ENCODE data around the gene ARHGEF11.

ARHGEF11 gene

DNA sequence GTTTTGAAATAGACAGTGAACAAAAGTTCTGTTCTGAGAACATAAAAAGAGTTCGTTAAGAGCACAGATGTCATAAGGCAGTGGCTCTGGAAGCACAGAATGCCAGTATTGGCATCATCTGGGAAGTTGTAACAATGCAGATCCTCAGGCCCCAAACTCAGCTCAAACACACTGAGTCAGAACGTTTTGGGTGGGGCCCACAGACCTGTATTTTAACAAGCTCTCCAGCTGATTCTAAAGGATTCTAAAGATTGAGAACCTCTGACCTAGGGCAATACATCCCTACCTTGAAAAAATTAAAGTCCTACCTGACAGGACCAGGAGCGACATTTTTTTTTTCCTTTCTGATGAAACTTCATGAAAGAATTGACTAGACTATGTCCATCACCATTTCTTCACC lies 13.2 kb downstream of the ARHGEF11 start:
- Mint-ChIP-seq H3K4me1 (ENCODE audit: low read depth) (no peaks in the 10 kb centered on the region), H3K27me3 (peaks cover 13% of the 10 kb centered on the region), H3K9me3 (no peaks in the 10 kb centered on the region), H3K27ac (no peak overlapping the region), H3K4me3 (no peak overlapping the region), H3K36me3 (ENCODE audit: low read depth) (no peaks in the 10 kb centered on the region)
- no peak for DNase-seq

DNA sequence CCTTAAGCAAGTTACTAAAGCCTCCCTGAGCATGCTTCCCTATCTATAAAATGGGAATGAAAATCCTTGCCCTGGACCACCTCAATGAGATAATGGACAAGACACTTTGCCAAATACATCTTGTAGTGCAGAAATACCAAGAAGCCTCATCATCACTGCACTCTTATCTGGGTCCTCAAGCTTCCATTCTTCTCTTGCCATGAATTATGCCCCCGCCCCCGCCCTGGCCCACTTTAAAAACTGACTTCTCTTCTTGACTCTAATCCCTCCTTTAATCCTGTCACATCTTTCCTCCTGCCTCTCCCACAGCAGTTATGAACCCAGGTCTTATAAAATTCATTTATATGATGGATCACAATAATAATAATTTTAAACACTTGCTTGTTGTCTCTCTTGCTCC lies 14.8 kb downstream of the ARHGEF11 start:
- Mint-ChIP-seq H3K27ac (no peak overlapping the region), H3K36me3 (ENCODE audit: low read depth) (no peaks in the 10 kb centered on the region), H3K4me1 (ENCODE audit: low read depth) (no peaks in the 10 kb centered on the region), H3K27me3 (peaks cover 13% of the 10 kb centered on the region), H3K9me3 (no peaks in the 10 kb centered on the region), H3K4me3 (no peak overlapping the region)
- no peak for DNase-seq

DNA sequence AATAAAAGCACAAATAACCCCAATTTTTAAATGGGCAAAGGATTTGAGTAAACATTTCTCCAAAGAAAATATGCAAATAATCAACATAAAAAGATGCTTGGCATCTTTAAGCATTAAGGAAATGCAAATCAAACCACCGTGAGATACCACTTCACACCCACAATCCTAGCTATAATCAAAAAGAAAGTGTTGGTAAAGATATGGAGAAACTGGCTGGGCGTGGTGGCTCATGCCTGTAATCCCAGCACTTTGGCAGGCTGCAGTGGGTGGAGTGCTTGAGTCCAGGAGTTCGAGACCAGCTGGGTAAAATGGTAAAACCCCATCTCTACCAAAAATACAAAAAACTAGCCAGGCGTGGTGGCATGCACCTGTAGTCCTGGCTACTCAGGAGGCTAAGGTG lies 16.9 kb downstream of the ARHGEF11 start:
- no peak overlapping the region for H3K4me3 Mint-ChIP-seq
- no peaks in the 10 kb centered on the region for H3K4me1 Mint-ChIP-seq (ENCODE audit: low read depth)
- H3K36me3 Mint-ChIP-seq (ENCODE audit: low read depth) = no peaks in the 10 kb centered on the region
- no peaks in the 10 kb centered on the region for H3K9me3 Mint-ChIP-seq
- H3K27me3 Mint-ChIP-seq = peaks cover 19% of the 10 kb centered on the region
- DNase-seq = no peak
- no peak overlapping the region for H3K27ac Mint-ChIP-seq

DNA sequence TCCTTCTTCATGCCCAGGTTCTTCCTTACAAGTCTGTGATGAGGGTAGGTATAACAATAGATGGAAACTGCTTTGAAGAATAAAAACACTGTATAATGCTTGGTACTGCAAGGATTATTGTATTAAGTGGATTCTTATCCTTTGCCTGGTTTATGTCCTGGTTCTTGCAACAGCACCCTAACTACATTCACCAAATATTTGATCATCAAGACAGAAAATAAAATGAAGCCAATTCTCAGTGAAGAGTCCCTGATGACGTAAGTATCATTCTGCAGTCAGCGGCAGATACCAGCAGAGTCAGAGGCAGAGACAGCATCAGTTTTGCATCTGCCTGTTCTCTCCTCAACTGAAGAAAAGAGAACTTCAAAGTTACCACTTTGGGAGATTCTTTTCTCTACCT lies 19.7 kb downstream of the ARHGEF11 start:
- peaks cover 29% of the 10 kb centered on the region for H3K27me3 Mint-ChIP-seq

DNA sequence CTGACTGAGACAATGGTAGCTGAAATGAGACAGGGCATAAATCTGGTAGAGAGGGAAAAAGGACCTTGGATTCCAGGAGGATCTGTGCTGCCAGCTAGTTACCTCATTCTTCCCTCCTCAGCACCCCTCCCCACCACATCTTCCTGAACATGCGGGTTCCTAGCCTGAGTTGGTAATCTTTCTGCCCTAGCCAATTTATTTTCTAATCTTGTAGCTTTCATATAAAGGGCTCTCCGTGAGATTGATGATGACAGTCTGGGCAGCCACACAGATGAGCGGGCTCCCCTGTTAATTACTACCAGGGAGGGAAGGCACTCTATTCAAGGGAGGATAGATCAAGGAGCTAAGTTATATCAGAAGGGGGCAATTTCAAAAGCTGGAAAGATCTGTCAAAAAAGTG lies 20.2 kb downstream of the ARHGEF11 start:
- Mint-ChIP-seq H3K27me3 (peaks cover 32% of the 10 kb centered on the region), H3K27ac (no peak overlapping the region), H3K36me3 (ENCODE audit: low read depth) (no peaks in the 10 kb centered on the region), H3K4me1 (ENCODE audit: low read depth) (no peaks in the 10 kb centered on the region), H3K4me3 (no peak overlapping the region), H3K9me3 (peaks cover 15% of the 10 kb centered on the region)
- no peak for DNase-seq

More for the DNA sequence above, 19.7 kb downstream of the ARHGEF11 start:
- no peaks in the 10 kb centered on the region for H3K4me1 Mint-ChIP-seq (ENCODE audit: low read depth)
- no peak for DNase-seq
- no peak overlapping the region for H3K4me3 Mint-ChIP-seq
- H3K9me3 Mint-ChIP-seq = peaks cover 12% of the 10 kb centered on the region
- no peaks in the 10 kb centered on the region for H3K36me3 Mint-ChIP-seq (ENCODE audit: low read depth)
- no peak overlapping the region for H3K27ac Mint-ChIP-seq

DNA sequence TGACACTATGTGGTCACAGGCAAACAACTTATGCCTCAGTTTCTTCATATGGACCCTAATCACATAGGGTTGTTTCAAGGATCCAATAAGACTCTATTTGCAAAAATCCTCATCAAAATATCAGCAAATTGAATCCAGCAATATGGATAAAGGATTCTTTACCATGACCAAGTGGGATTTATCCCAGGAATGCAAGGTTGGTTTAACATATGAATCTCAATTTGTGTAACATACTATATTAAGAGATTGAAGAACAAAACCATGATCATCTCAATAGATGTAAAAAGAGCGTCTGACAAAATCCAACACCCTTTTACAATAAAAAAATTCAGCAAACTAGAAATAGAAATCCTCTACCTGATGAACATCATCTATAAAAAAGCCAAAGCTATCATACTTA lies 23.9 kb downstream of the ARHGEF11 start:
- Mint-ChIP-seq H3K27ac (no peak overlapping the region), H3K27me3 (peaks cover 50% of the 10 kb centered on the region), H3K36me3 (ENCODE audit: low read depth) (no peaks in the 10 kb centered on the region), H3K4me1 (ENCODE audit: low read depth) (no peaks in the 10 kb centered on the region), H3K4me3 (no peak overlapping the region), H3K9me3 (peaks cover 28% of the 10 kb centered on the region)
- no peak for DNase-seq

DNA sequence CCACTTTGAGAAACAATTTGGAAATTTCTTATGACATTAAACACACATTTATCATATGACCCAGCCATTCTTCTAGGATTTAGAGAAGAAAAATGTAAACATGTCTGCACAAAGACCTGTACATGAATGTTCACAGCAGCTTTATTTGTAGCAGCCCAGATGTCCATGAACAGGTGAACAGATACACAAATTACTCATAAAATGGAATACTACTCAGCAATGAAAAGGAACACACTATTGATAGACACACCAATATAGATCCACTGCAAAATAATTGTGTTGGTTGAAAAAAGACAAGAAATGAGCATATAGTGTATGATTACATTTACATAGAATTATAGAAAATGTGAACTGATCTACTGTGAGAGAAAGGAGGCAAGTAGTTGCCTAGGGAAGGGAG lies 26.1 kb downstream of the ARHGEF11 start:
- no peak for DNase-seq
- H3K36me3 Mint-ChIP-seq (ENCODE audit: low read depth) = no peaks in the 10 kb centered on the region
- H3K4me3 Mint-ChIP-seq = no peak overlapping the region
- peaks cover 50% of the 10 kb centered on the region for H3K27me3 Mint-ChIP-seq
- H3K9me3 Mint-ChIP-seq = peaks cover 28% of the 10 kb centered on the region
- H3K27ac Mint-ChIP-seq = no peak overlapping the region
- H3K4me1 Mint-ChIP-seq (ENCODE audit: low read depth) = no peaks in the 10 kb centered on the region

DNA sequence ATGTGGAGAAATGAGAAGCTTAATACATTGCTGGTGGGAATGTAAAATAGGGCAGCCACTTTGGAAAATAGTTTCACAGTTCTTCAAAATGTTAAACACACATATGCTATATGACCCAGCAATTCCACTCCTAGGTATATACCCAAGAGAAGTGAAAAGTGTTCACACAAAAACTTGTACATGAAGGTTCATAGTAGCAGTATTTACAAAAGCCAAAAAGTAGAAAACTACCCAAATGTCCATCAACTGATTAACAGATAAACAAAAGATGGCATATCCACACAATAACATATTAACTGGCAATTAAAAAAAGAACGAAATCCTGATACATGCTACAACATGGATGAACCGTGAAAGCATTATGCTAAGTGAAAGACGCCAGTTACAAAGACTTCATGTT lies 33.7 kb downstream of the ARHGEF11 start:
- Mint-ChIP-seq H3K4me3 (no peak overlapping the region), H3K9me3 (no peaks in the 10 kb centered on the region), H3K27me3 (peaks cover 35% of the 10 kb centered on the region), H3K27ac (no peak overlapping the region), H3K36me3 (ENCODE audit: low read depth) (no peaks in the 10 kb centered on the region), H3K4me1 (ENCODE audit: low read depth) (no peaks in the 10 kb centered on the region)
- no peak for DNase-seq

DNA sequence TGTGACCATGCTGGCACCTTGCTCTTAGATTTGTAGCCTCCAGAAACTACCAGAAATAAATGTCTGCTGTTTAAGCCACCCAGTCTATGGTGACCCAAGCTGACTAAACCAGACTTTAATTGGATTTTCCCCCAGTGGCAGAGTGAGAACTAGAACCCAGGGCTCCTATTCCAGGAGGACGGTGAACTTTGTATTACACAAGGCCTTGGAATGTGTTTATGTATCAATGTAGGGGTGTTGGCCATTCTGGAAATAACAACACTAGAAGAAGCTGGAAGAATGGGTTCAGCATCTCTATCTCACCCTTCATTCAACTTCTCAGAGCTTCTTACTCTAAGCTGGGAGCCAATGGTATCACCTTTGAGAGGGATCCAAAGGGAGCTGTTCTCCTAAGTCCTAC lies 37.0 kb downstream of the ARHGEF11 start:
- H3K27me3 Mint-ChIP-seq = peaks cover 44% of the 10 kb centered on the region
- no peak for DNase-seq

DNA sequence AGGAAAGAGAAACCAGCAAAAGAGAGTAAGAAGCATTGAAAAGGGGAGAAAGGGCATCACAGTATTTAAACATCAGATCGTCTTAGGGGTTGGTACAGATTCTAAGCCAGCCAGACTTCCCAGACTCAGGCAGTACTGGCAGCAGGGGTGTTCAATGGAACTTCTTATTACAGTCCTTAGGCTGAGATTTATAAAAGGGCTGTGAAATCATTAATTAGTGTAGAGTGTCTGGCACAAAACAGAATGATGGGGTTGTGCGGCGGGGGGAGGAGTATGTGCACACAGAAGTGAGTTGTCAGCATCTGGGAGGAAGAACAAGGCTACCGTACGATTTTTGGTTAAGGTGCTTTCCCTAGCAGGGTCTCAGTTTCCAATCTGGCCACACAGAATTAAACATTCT lies 38.2 kb downstream of the ARHGEF11 start:
- Mint-ChIP-seq H3K27me3 (peaks cover 44% of the 10 kb centered on the region), H3K4me1 (ENCODE audit: low read depth) (no peaks in the 10 kb centered on the region), H3K36me3 (ENCODE audit: low read depth) (no peaks in the 10 kb centered on the region), H3K9me3 (no peaks in the 10 kb centered on the region), H3K27ac (no peak overlapping the region), H3K4me3 (no peak overlapping the region)
- no peak for DNase-seq

More for the DNA sequence above, 37.0 kb downstream of the ARHGEF11 start:
- no peak overlapping the region for H3K4me3 Mint-ChIP-seq
- no peaks in the 10 kb centered on the region for H3K4me1 Mint-ChIP-seq (ENCODE audit: low read depth)
- H3K27ac Mint-ChIP-seq = no peak overlapping the region
- H3K36me3 Mint-ChIP-seq (ENCODE audit: low read depth) = no peaks in the 10 kb centered on the region
- no peaks in the 10 kb centered on the region for H3K9me3 Mint-ChIP-seq

DNA sequence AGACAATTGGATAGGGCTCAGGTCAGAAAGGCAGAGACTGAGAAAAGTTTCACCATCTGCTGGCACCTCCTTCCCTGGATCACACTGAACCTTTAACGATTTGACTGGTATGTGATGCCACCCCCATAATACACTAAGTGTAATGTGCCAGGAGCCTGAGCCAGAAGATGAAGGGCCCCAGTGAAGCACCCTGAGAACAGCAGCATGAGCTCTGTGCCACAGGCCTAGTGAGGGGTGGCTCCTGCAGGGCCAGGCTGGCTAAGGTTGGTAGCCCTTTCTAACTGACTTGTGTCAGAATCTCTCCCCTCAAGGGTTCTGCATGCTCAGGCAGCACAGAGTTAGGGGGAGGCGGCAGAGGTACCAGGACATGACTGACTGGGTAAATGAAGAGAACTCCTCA lies 38.9 kb downstream of the ARHGEF11 start:
- Mint-ChIP-seq H3K27me3 (peaks cover 38% of the 10 kb centered on the region), H3K4me3 (no peak overlapping the region), H3K9me3 (no peaks in the 10 kb centered on the region), H3K4me1 (ENCODE audit: low read depth) (no peaks in the 10 kb centered on the region), H3K36me3 (ENCODE audit: low read depth) (no peaks in the 10 kb centered on the region), H3K27ac (no peak overlapping the region)
- no peak for DNase-seq

DNA sequence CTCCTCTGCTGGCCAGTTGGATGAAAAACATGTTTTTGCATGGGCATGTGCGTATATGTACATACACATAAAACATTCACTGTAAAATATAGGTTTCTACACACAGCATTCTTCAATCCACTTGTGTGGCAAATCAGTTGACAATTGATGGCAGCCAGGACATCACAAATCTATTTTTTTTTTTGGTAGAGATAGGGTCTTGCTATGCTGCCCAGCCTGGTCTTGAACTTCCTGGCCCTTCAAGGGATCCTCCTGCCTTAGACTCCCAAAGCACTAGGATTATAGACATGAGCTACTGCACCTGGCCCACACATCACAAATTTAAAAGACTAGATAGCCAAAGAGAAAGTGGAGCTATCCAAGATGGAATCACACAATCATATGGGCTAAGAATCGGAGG lies 39.6 kb downstream of the ARHGEF11 start:
- H3K36me3 Mint-ChIP-seq (ENCODE audit: low read depth) = no peaks in the 10 kb centered on the region
- H3K27ac Mint-ChIP-seq = no peak overlapping the region
- H3K27me3 Mint-ChIP-seq = peaks cover 32% of the 10 kb centered on the region
- DNase-seq = no peak
- no peak overlapping the region for H3K4me3 Mint-ChIP-seq
- no peaks in the 10 kb centered on the region for H3K4me1 Mint-ChIP-seq (ENCODE audit: low read depth)
- no peaks in the 10 kb centered on the region for H3K9me3 Mint-ChIP-seq

DNA sequence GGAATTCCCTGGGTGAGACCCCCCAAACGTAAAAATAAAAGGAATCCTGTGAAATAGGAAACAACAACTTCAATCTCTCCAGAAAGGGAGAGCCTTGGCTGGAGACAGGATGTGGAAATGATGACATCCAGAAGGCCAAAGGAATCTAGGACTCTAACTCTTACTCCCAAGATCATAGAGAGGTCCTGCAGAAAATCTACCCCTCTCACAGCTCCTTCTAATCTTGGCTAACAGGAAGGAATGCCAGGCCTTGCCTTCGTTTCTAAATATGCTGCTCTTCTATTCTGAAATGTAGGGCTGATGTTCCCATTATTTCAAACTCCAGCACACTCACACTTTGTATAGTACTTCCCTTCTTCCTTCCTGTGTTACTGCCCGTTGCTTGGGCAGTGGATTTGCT lies 40.7 kb downstream of the ARHGEF11 start:
- Mint-ChIP-seq H3K4me1 (ENCODE audit: low read depth) (no peaks in the 10 kb centered on the region), H3K4me3 (no peak overlapping the region), H3K27me3 (peaks cover 30% of the 10 kb centered on the region), H3K9me3 (no peaks in the 10 kb centered on the region), H3K27ac (no peak overlapping the region), H3K36me3 (ENCODE audit: low read depth) (no peaks in the 10 kb centered on the region)
- no peak for DNase-seq

DNA sequence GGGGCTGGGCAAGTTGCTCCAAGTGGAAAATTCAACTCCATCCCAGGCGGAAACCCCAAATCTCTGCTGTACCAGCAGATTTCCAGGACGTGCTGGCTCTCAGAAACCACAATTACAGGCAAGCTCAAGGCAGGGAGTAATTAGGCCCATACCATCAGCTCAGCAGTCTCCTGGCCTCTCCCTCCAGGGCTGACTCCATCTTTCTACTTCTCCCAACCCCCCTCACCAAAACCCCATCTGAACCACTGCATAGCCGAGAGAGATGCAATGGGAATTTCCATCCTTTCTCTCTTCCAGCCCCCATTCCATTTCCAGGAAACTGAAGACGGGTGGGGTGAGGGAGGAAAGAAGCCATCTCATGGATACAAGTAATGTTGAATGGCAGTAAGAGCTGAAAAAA lies 41.2 kb downstream of the ARHGEF11 start:
- H3K27me3 Mint-ChIP-seq = peaks cover 27% of the 10 kb centered on the region
- H3K36me3 Mint-ChIP-seq (ENCODE audit: low read depth) = no peaks in the 10 kb centered on the region
- no peak overlapping the region for H3K4me3 Mint-ChIP-seq
- no peak for DNase-seq
- no peaks in the 10 kb centered on the region for H3K4me1 Mint-ChIP-seq (ENCODE audit: low read depth)
- H3K27ac Mint-ChIP-seq = no peak overlapping the region
- H3K9me3 Mint-ChIP-seq = no peaks in the 10 kb centered on the region

DNA sequence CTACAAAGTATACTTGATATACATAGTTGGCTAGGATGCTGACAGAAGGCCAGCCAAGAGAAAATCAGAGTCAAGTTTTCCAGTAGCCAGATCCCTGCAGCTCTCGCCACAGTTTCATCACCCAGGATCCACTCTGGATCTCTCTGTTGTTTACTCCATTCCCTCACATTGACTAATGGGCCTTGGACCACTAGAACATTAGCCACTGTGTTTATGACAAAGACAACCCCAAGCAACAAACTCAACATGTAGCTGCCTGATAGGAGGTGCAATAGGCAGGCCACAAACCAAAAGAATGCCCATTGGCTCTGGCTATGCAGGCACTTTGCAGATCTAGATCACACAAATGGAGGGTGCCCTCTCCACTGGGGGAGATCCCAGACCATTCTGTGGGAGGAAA lies 44.2 kb downstream of the ARHGEF11 start:
- no peak overlapping the region for H3K27ac Mint-ChIP-seq
- H3K27me3 Mint-ChIP-seq = peaks cover 12% of the 10 kb centered on the region
- H3K36me3 Mint-ChIP-seq (ENCODE audit: low read depth) = no peaks in the 10 kb centered on the region
- DNase-seq = no peak
- H3K9me3 Mint-ChIP-seq = no peaks in the 10 kb centered on the region
- no peaks in the 10 kb centered on the region for H3K4me1 Mint-ChIP-seq (ENCODE audit: low read depth)
- no peak overlapping the region for H3K4me3 Mint-ChIP-seq

DNA sequence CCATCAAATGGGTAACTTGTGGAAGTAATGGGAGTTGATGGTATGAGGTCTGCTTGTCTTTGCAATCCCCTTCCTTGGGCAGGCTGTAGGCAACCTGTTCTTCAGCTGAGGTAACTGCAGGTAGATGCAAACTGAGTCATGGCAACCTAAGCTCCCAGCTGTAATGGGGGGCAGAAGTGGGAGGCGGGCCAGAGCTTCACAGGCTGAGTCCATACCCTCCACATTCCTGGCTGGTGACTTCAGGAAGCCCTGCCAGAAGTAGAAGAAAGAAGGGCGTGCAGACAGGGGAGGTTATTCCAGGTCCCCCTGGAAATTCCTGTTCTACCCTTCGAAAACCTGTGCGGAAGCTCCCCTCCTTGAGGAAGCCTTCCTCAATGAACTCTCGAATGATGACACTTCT lies 44.9 kb downstream of the ARHGEF11 start:
- no peak overlapping the region for H3K27ac Mint-ChIP-seq
- H3K4me1 Mint-ChIP-seq (ENCODE audit: low read depth) = no peaks in the 10 kb centered on the region
- DNase-seq = no peak
- no peaks in the 10 kb centered on the region for H3K36me3 Mint-ChIP-seq (ENCODE audit: low read depth)
- peaks cover 12% of the 10 kb centered on the region for H3K27me3 Mint-ChIP-seq
- no peaks in the 10 kb centered on the region for H3K9me3 Mint-ChIP-seq
- no peak overlapping the region for H3K4me3 Mint-ChIP-seq

All from activated T-cell treated with anti-CD3 and anti-CD28 coated beads, Interleukin-2, amount 50 U/mL, for 24 hours (primary cell).